Measurements from ENCODE around the gene APBA1.

APBA1 gene

GRCh38 chr9:69392826-69393225 lies 279.3 kb downstream of the APBA1 start:
- DNase-seq: no peak

GRCh38 chr9:69391946-69392345 lies 280.2 kb downstream of the APBA1 start:
- DNase-seq: no peak

- DNase-seq: no peak
These were observed 280.7 kb downstream of the APBA1 start for GRCh38 chr9:69391487-69391886.

DNA sequence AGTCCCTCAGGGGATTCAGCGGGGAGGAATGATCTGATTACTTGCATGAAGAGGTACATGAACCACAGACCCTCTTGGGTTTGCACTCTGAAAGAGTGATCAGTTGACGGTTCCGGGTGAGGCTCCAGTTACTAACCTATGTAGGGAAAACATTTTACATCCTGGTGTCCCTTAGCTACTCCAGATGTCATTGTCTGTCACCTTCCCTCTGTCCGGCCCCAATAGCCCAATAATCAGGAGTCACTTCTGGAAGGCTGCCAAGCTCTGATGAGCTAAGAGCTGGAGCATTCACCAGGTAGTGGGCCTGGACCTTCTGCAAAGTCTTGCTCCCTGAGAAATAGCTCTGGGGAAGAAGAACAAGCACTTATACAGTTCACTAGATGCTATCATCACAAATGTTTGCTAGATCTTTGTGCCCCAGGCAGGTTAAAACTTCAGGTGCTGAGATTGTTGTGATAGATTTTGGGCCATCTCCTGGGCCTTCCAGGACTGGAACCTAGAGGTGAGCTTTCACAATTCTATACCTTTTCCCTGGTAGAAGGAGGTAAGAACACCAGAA lies 282.7 kb downstream of the APBA1 start:
- no peak for DNase-seq

DNA sequence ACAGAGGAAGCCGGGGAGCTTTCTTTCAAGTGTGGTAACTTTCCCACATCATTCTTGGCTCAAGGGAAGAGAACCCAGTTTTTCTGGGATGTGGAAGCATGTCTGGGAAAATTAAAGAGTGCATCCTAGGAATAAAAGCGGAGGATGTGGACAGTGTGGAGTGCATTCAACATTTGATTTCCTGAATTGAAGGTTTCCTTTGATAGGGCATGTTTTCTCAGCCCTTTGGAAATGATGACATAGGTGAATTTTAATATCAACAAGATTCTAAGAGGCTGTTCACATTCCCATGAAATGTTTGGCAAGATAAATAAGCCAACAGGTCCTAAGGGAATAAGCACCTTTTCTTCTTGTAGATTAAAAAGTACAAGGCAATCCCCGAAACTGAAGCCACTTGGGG lies 283.6 kb downstream of the APBA1 start:
- no peak for DNase-seq

- no peak for DNase-seq
These were observed 285.5 kb downstream of the APBA1 start for GRCh38 chr9:69386651-69387050.

- DNase-seq: no peak
These were observed 286.6 kb downstream of the APBA1 start for GRCh38 chr9:69385581-69386033.

DNA sequence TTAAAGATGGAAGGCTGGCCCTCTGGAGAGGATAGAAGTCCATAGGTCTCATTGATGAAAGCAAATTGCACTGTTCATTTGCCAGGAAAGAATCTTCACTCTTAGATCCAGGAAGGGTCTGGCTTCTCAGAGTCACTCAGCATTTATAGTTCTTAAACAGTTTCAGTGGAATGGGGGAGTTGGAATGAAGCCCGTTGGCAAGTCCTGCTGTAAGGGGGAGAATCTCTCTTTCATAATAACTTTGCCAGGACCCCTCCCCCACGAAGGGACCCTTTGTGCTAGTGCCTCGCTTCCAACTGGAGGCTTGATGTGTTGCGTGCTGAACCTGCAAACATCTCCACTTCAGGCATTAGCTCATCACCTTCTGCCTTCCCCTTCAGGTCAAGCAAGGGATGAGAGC lies 290.0 kb downstream of the APBA1 start:
- DNase-seq: no peak

GRCh38 chr9:69380811-69381210 lies 291.4 kb downstream of the APBA1 start:
- no peak for DNase-seq

DNA sequence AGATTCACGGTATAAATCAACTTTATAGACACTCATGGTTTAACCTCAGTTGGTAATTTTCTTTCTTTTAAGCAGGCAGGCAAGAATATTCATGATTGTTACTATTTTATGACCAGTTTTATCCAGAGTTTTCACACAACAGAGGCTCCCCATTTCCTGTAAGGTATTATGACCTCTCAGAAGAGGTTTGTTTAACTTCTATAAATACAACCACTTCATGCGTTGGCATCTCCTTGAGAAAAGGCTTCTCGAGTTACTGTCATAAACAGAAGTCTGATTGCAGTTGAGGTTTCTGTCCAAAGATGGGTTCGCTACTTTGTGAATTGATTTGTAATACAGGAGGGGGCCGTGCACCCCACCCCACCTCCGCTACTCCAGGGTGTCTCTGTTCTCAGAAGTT lies 291.9 kb downstream of the APBA1 start:
- no peak for DNase-seq

DNA sequence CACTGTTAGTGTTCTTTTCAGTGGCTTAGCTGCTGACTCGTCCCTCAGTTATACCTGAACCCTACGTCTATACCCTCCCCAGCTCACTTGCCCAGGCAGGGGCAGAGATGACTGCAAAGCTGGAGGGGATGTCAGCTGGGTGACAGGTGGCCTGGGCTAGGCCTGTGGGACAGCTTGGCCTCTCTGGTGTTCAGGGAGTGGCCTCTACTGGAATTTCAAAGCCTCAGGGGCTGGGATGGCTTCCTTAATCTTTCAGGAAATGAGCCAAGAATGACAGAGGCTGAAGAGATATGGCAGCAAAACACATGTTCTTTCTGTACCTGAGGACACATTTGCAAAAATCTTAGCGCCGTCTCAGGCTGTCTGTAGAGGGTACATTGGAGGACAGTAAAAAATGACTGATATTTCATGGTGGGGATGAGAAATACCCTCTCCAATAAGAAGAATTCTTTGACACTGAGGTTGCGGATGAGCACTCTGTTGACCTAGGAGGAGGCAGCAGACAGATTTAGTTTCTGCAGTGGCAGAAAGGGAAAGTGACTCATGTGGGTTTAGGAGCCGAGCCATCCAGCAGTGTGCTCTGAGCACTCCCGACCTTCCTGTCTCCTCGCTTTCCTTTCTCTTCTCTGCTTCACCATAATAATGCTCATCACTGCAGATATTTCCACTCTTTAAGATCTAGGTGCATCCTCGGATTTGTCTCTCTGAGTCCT lies 292.7 kb downstream of the APBA1 start:
- DNase-seq: no peak

DNA sequence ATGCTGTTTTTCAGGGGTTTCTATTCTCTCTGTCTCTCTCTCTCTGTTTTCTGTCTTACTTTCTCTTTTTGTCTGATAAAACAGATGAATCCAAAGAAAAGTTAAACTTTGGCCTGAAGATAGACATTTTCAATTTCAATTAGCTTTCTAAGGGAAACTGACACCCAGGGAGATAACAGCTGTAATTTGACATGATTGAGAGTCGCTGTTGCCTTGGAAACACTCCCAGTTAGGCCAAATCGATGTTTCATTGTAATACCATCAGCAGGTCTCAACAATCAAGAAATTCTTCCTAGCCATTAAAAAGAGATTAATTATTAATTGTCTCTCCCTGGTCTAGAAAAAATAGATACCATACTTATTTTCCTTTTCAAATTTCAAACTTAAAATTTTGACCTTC lies 294.2 kb downstream of the APBA1 start:
- no peak for DNase-seq
